ENCODE data around the gene SOX2. TPM values are rescaled to one million over a fixed set of nuclear protein-coding genes. Genes with fewer than 3 reads are reported as not detected.

Gene SOX2
- total and polyA plus RNA-seq, 8 donors, result 2.4 to 26.0 (median 14.4) TPM; not detected in 1

- H3K4me1 ChIP-seq, result peaks cover 0 to 35% of the 10 kb centered on the region in 2 donors
- DNase-seq (peak in 1 of 4 donors; percentile 68), ATAC-seq (peak; percentile 28)
- H3K36me3 ChIP-seq, result no peaks in the 10 kb centered on the region
- TF ChIP-seq CTCF (IDR thresholded peaks at IDR 0.05), result no peak
- peaks cover 99 to 100% of the 10 kb centered on the region in 2 donors for H3K27me3 ChIP-seq
- no peaks in the 10 kb centered on the region for H3K9me3 ChIP-seq
- no peak overlapping the region for H3K27ac ChIP-seq
- H3K4me3 ChIP-seq, result peak overlapping the region in 1 of 2 donors; percentile 28
- intact Hi-C loops (cut with DNase I), result loop anchor here in 1 of 2 donors (5.0 kb wide), 2 partner anchors 552 to 972 kb away; no protein-coding TSS in a partner anchor
Observed at GRCh38 chr3:181710345-181711291, 1.1 kb upstream of the SOX2 start.

- intact Hi-C loops (cut with DNase I), result loop anchor here in 1 of 2 donors (5.0 kb wide), 2 partner anchors 550 to 970 kb away; no protein-coding TSS in a partner anchor
- DNase-seq, result no peak
- no peak for TF ChIP-seq CTCF (IDR thresholded peaks at IDR 0.05)
- H3K27me3 ChIP-seq, result peaks cover 99 to 100% of the 10 kb centered on the region in 2 donors
- no peak for ATAC-seq
- no peaks in the 10 kb centered on the region for H3K36me3 ChIP-seq
- no peak overlapping the region for H3K27ac ChIP-seq
- H3K4me1 ChIP-seq, result peaks cover 0 to 35% of the 10 kb centered on the region in 2 donors
- peak overlapping the region; percentile 9 to 28 for H3K4me3 ChIP-seq
- no peaks in the 10 kb centered on the region for H3K9me3 ChIP-seq
Observed at GRCh38 chr3:181712226-181712552, 464 bp downstream of the SOX2 start.

GRCh38 chr3:181712553-181713279 lies 991 bp downstream of the SOX2 start:
- H3K4me3 ChIP-seq, result peak overlapping the region in 1 of 2 donors; percentile 28
- H3K36me3 ChIP-seq, result no peaks in the 10 kb centered on the region
- TF ChIP-seq CTCF (IDR thresholded peaks at IDR 0.05), result no peak
- DNase-seq (peak in 1 of 4 donors; percentile 74), ATAC-seq (peak; percentile 20)
- intact Hi-C loops (cut with DNase I), result loop anchor here in 1 of 2 donors (5.0 kb wide), 2 partner anchors 550 to 970 kb away; no protein-coding TSS in a partner anchor
- no peaks in the 10 kb centered on the region for H3K9me3 ChIP-seq
- H3K27me3 ChIP-seq, result peaks cover 99 to 100% of the 10 kb centered on the region in 2 donors
- H3K4me1 ChIP-seq, result peaks cover 0 to 35% of the 10 kb centered on the region in 2 donors
- no peak overlapping the region for H3K27ac ChIP-seq

- no peak for TF ChIP-seq CTCF (IDR thresholded peaks at IDR 0.05)
- Histone ChIP-seq H3K4me1 (peaks cover 0 to 35% of the 10 kb centered on the region in 2 donors), H3K36me3 (no peaks in the 10 kb centered on the region), H3K4me3 (no peak overlapping the region), H3K27ac (no peak overlapping the region), H3K9me3 (no peaks in the 10 kb centered on the region), H3K27me3 (peaks cover 99 to 100% of the 10 kb centered on the region in 2 donors)
- ATAC-seq (no peak), DNase-seq (no peak)
- intact Hi-C loops (cut with DNase I), result loop anchor here in 1 of 2 donors (5.0 kb wide), 2 partner anchors 549 to 969 kb away; no protein-coding TSS in a partner anchor
Observed at GRCh38 chr3:181713280-181713647, 1.5 kb downstream of the SOX2 start.
